ENCODE measurements around the gene MIER3.

DNA sequence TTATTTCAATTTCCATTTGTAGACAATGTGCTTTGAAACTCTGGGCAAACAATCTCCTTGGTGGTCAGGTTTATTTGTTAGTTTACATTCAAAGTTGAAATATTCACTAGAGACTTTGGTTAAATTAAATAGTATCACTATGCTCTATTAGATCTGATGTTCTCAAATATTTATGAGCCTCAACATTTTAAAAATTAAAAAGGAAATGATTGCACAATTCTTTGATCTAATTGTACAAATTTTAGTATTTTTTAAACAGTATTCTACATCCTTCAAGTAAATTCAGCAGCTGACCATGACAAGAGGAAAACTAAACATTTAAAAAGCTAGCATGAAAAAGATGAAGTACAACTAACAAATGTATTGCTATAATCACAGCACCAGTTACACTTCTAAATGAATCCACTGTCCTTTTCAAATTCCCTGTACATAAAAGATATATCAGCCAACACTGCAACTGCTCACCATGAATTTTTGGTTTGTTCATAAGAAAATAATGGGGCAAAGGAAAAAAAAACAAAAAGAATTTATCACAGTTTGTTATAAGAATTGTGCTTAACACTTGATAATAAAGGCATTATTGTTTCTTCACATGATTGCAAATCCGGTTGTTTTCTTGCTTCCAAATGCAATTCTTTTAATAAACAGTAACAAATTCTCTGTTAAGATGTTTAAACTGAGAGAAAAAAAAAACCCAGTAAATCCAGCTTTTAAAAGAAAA, 31.8 kb downstream of the MIER3 start:
- TF ChIP-seq EZH2 (IDR thresholded peaks at IDR 0.05; ENCODE audit: low read length, unreplicated experiment) (no peak), CTCF (conservative IDR thresholded peaks at IDR 0.05; ENCODE audit: low read depth, low read length) (no peak), EZH2phosphoT487 (IDR thresholded peaks at IDR 0.05; ENCODE audit: borderline replicate concordance, low read length) (no peak)
